ENCODE results near the gene FAAP20.

Gene FAAP20

GRCh38 chr1:2238361-2239012, 43.9 kb upstream of the FAAP20 start:
- H3K9ac ChIP-seq (ENCODE audit: low read length): no peak overlapping the region

DNA sequence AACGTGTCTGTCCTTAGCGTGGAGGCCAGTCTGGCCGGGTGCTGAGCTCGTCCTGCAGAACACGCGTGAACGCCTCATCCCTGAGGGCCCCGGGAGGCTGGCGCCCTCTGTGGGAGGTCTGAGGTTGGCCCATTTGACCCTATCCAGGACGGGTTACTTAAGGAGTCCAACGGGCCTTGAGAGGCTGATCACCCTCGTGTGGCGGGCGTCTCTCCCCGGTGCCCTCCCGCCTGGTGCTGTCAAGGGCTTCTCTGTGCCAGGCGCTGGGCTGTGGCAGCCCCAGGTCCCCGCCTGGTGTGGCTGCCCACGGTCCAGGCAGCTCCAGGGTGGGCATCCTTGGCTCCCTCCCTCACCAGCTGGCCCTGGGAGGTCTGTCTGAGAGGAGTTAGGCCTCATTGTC, 43.2 kb upstream of the FAAP20 start:
- no peak overlapping the region for H3K4me2 ChIP-seq (ENCODE audit: low read length)
- no peaks in the 10 kb centered on the region for H3F3A ChIP-seq (ENCODE audit: insufficient read depth, low read length)
- H3K9me3 ChIP-seq (ENCODE audit: low read length): no peaks in the 10 kb centered on the region
- no peak overlapping the region for H3K4me3 ChIP-seq (ENCODE audit: low read depth, low read length, poor library complexity, severe bottlenecking)
- H3K27ac ChIP-seq (ENCODE audit: low read depth, low read length, poor library complexity, severe bottlenecking): no peak overlapping the region
- H3K4me1 ChIP-seq (ENCODE audit: insufficient read depth, low read length, severe bottlenecking): no peaks in the 10 kb centered on the region
- H4K20me1 ChIP-seq (ENCODE audit: insufficient read depth, low read length): no peaks in the 10 kb centered on the region
- no peaks in the 10 kb centered on the region for H3K9me2 ChIP-seq (ENCODE audit: low read depth, low read length)
- H3K79me2 ChIP-seq (ENCODE audit: insufficient read depth, low read length): no peaks in the 10 kb centered on the region
- H3K9ac ChIP-seq (ENCODE audit: low read length): no peak overlapping the region
- no peaks in the 10 kb centered on the region for H3K36me3 ChIP-seq (ENCODE audit: insufficient read depth, low read length)
- H2AFZ ChIP-seq (ENCODE audit: low read length): no peak overlapping the region
- no peak for TF ChIP-seq EZH2 (IDR thresholded peaks at IDR 0.05; ENCODE audit: borderline replicate concordance, low read length)
- TF ChIP-seq, protein P1, sequence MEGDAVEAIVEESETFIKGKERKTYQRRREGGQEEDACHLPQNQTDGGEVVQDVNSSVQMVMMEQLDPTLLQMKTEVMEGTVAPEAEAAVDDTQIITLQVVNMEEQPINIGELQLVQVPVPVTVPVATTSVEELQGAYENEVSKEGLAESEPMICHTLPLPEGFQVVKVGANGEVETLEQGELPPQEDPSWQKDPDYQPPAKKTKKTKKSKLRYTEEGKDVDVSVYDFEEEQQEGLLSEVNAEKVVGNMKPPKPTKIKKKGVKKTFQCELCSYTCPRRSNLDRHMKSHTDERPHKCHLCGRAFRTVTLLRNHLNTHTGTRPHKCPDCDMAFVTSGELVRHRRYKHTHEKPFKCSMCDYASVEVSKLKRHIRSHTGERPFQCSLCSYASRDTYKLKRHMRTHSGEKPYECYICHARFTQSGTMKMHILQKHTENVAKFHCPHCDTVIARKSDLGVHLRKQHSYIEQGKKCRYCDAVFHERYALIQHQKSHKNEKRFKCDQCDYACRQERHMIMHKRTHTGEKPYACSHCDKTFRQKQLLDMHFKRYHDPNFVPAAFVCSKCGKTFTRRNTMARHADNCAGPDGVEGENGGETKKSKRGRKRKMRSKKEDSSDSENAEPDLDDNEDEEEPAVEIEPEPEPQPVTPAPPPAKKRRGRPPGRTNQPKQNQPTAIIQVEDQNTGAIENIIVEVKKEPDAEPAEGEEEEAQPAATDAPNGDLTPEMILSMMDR (IDR thresholded peaks at IDR 0.05; ENCODE audit: low read length): no peak; the same call in 1 of the 2 replicates
- peaks cover 6% of the 10 kb centered on the region; the same call in 1 of the 2 replicates for H3K27me3 ChIP-seq (ENCODE audit: insufficient read depth, low read length)

More at GRCh38 chr1:2238361-2239012, 43.9 kb upstream of the FAAP20 start:
- Histone ChIP-seq H3K4me2 (ENCODE audit: low read length) (no peak overlapping the region), H4K20me1 (ENCODE audit: insufficient read depth, low read length) (no peaks in the 10 kb centered on the region), H3K4me1 (ENCODE audit: insufficient read depth, low read length, severe bottlenecking) (no peaks in the 10 kb centered on the region), H3K9me3 (ENCODE audit: low read length) (no peaks in the 10 kb centered on the region), H3F3A (ENCODE audit: insufficient read depth, low read length) (no peaks in the 10 kb centered on the region), H3K4me3 (ENCODE audit: low read depth, low read length, poor library complexity, severe bottlenecking) (no peak overlapping the region), H3K27me3 (ENCODE audit: insufficient read depth, low read length) (peaks cover 11% of the 10 kb centered on the region), H3K79me2 (ENCODE audit: insufficient read depth, low read length) (no peaks in the 10 kb centered on the region), H3K27ac (ENCODE audit: low read depth, low read length, poor library complexity, severe bottlenecking) (no peak overlapping the region), H2AFZ (ENCODE audit: low read length) (no peak overlapping the region), H3K9me2 (ENCODE audit: low read depth, low read length) (no peaks in the 10 kb centered on the region), H3K36me3 (ENCODE audit: insufficient read depth, low read length) (no peaks in the 10 kb centered on the region)
- no peak for TF ChIP-seq EZH2 (IDR thresholded peaks at IDR 0.05; ENCODE audit: borderline replicate concordance, low read length)
- TF ChIP-seq, protein P1 (IDR thresholded peaks at IDR 0.05; ENCODE audit: low read length): no peak

DNA sequence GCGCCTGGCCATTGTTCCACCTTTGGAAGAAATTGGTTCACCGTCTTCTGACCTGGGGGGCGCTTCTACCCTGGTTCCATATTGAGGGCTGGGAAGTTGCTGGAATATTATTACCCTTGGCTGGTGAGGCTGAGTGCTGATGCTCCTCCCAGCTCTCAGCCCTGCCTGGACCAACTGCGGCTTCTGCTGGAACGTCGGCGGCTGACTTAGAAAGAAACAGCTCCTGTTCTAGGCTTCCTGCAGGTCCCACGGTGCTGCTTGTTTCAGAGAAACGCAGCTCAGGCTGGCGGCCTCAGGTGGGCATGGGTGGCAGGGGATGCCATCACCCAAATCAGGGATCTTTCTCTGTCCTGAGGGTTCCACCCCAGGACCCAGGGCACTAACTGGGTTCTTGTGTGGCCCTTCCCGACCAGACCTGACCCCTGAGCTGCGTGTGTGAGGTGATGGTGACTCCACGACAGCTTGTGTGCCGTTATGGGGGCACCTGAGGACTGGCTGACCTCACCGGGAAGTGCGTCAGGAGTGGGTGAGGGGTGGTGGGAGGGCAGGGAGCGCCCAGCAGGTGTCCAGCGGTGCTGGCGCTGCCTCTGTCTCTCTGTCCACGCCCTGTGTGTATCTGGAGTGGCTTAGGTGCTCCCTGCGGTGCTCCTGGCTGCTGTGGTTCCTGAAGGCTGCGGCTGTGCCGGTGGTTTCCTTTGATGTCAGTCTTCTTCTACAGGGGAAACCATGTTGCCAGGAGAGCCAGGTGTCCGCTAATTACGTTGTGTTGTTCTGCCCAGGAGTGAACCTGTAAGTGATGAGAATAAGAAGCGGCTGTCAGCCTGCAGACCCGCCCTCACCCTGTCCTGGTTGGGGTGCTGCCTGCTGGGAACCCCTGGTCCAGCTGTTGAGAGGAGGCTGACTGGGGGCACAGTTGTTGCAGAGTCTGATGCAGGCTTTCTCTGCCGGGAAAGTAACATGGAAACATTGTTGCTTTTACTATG, 42.4 kb upstream of the FAAP20 start:
- no peaks in the 10 kb centered on the region for H3K79me2 ChIP-seq (ENCODE audit: insufficient read depth, low read length)

More for the DNA sequence above, 42.4 kb upstream of the FAAP20 start:
- H3F3A ChIP-seq (ENCODE audit: insufficient read depth, low read length): no peaks in the 10 kb centered on the region
- H3K4me3 ChIP-seq (ENCODE audit: low read depth, low read length, poor library complexity, severe bottlenecking): no peak overlapping the region
- H3K9me3 ChIP-seq (ENCODE audit: low read length): no peaks in the 10 kb centered on the region
- H3K9me2 ChIP-seq (ENCODE audit: low read depth, low read length): no peaks in the 10 kb centered on the region
- H2AFZ ChIP-seq (ENCODE audit: low read length): no peak overlapping the region
- TF ChIP-seq, protein P1 (IDR thresholded peaks at IDR 0.05; ENCODE audit: low read length): no peak
- TF ChIP-seq EZH2 (IDR thresholded peaks at IDR 0.05; ENCODE audit: borderline replicate concordance, low read length): no peak
- peaks cover 4% of the 10 kb centered on the region; the same call in 1 of the 2 replicates for H3K27me3 ChIP-seq (ENCODE audit: insufficient read depth, low read length)
- no peak overlapping the region for H3K4me2 ChIP-seq (ENCODE audit: low read length)
- H3K36me3 ChIP-seq (ENCODE audit: insufficient read depth, low read length): no peaks in the 10 kb centered on the region
- no peaks in the 10 kb centered on the region for H3K4me1 ChIP-seq (ENCODE audit: insufficient read depth, low read length, severe bottlenecking)
- no peak overlapping the region for H3K9ac ChIP-seq (ENCODE audit: low read length)
- no peak overlapping the region for H3K27ac ChIP-seq (ENCODE audit: low read depth, low read length, poor library complexity, severe bottlenecking)
- no peaks in the 10 kb centered on the region for H4K20me1 ChIP-seq (ENCODE audit: insufficient read depth, low read length)

All from OCI-LY1 (cell line).